HG02759 (cell line): Measurements from ENCODE around the gene TAF3.
"Not testable (repeated sequence)": the region's sequence is repeated elsewhere in the genome, so short reads cannot be mapped to it uniquely, and the experiment has no call there.

ENCODE experiments used
- ATAC-seq: cut with Tn5 transposase; IDR thresholded peaks from one replicate; pipeline ENCODE4 v1.9.1; 2021; ENCODE audit warnings: mild to moderate bottlenecking, moderate library complexity; ENCODE audit not compliant: unreplicated experiment

The TAF3 gene

DNA sequence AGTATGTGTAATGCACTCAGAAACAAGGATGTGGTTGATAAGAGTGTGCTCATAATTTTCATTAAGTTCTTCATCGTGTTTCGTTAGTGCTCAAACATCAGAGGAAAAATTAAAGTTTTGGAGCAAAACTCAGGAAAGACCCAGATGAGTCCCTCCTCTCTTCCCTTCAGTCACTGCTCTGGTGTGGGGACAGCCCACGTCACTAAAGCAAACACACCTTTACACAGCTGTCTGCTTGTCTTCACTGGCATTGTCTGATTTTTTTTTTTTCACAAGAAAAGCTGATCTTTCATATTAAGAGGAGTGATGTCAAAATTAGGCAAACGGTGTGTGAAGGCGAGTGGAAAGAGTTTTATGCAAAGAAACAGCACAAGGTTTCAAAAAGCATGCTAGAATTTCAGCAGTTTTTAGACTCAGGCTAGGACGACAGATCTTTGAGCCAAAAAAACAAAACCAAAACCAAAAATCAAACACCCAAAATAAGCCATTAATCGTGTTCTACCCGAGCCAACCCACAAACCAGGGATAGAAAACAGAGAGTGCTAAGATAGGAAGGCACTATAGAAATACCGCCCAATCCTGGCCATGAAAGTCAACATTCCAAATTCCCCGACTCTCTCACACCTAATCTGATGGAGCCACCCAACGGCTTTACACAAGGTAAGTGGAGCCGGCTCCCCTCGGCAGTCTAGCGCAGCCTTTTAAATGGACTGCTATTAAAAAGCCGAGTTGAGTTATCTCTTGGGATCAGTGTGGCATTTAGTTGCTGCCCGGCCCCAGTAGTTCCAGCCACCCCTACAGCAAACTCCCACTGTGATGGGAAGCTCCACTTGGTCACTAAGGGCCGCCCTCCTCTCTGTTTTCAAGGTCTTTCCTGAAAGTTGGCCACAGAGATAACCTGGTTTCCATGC is 208.3 kb downstream of the TAF3 start:
- peak; percentile 42 for ATAC-seq

DNA sequence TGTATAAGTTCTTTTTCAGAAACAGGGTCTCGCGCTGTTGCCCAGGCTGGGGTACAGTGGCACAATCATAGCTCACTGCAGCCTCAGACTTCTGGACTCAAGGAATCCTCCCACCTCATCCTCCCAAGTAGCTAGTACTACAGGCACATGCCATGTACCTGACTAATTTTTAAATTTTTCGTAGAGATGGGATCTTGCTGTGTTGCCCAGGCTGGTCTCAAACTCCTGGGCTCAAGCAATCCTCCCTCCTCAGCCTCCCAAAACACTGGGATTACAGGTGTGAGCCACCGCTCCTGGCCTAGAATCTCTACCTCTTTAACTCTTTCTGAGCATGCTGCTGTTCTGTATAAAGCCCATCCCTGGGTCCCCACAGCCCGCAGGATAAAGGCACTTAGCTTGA is 212.9 kb downstream of the TAF3 start:
- ATAC-seq: not testable (repeated sequence)

DNA sequence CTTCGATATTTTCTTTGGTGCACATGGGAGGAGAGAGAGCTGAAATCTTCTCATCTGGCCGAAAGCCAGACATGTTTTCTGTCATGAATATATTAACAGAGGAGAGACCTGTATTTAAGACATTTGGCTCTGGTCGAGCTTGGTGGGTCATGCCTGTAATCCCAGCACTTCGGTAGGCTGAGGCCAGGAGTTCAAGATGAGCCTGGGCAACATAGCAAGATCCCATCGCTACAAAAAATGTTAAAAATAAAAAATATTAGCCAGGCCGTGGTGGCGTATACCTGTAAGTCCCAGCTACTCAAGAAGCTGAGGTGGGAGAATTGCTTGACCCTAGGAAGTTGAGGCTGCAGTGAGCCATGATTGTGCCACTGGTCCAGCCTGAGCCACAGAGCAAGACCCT is 214.3 kb downstream of the TAF3 start:
- ATAC-seq: no peak

- ATAC-seq: no peak
Observed at GRCh38 chr10:8033812-8034465, 215.6 kb downstream of the TAF3 start.

DNA sequence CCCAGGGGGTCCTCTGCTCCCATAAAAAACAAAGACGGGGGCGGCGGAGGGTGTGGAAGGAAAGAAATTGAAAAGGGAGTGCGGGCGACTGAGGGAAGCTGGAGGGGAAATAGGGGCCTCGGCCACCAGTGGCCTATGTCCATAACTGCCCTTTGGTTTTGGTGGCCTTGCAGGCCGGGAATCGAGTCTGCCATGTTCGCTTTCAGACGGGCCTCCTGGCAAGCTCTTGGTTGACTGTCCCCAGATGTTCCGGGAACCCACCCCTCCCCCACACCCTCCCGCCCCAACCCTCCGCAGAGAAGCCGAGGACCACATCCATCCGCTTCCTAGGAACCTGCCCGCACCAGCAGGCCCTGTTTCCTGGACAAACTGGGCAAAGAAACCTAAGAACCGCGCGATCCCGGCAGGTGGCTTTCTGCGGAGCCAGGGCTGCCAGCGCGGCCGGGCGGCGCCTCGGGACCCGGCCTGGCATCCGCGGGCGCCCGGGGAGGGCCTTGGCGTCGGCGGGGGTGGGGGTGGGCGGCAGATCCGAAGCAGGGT is 216.2 kb downstream of the TAF3 start:
- ATAC-seq: no peak

DNA sequence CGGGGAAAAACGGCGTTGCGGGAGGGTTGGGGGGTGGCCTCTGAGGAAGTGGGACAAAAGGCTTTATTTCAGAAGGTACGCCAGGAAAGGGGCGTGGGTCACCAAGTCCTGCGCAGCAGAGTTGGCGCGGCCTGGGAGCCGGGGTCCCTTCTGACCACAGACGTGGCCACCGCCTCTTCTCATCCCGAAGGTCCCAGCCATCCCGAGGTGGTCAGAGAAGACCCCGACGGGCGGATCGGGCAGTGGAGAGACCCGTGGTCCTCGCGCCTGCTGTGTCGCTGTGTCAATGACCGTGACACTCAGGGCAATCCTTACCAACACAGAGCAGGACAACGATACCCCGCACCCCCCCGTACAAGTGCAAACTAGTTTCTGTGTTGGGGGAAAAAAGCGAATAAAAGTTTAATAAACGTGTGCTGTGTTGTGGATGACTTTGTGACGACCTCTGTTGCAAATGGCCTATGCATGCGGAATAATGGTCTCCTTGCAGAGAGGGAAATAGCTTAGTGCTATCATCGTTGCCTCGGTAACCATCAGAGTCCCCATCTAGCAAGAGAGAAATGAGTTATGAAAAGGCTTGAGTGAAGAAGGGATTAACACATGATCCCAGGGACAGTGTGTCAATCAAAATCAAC is 216.8 kb downstream of the TAF3 start:
- ATAC-seq: no peak

- ATAC-seq: no peak
Observed at GRCh38 chr10:8035641-8036470, 217.6 kb downstream of the TAF3 start.

- ATAC-seq: no peak
Observed at GRCh38 chr10:8036506-8037198, 218.3 kb downstream of the TAF3 start.

DNA sequence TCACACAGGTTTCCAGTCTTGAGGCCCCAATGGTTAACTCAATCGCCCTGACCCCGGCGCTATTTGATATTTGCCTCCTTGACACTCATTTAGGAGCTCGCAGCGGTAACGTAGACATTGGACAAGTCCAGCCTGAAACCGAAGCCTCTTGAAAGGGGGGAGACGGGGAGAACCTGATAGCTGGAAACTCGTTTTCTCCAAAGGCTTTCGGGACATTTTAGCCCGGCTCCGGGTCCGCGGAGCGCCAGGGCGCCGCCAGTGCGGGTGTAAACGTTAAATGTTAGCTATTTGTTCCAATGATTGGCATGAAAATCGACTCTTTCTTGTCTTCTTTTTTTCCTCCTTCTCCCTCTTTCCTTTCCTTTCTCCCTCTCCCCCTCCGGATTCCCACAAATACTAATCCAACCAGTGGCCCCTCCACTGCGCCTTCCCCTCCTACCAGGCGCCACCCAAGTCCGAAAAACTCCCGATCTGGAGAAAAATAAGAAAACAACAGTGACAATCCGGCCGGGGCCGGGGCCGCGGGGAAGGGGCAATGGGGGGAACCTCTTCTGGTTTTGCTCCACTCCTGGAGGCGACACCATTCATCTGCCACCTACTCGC is 219.0 kb downstream of the TAF3 start:
- ATAC-seq: no peak

DNA sequence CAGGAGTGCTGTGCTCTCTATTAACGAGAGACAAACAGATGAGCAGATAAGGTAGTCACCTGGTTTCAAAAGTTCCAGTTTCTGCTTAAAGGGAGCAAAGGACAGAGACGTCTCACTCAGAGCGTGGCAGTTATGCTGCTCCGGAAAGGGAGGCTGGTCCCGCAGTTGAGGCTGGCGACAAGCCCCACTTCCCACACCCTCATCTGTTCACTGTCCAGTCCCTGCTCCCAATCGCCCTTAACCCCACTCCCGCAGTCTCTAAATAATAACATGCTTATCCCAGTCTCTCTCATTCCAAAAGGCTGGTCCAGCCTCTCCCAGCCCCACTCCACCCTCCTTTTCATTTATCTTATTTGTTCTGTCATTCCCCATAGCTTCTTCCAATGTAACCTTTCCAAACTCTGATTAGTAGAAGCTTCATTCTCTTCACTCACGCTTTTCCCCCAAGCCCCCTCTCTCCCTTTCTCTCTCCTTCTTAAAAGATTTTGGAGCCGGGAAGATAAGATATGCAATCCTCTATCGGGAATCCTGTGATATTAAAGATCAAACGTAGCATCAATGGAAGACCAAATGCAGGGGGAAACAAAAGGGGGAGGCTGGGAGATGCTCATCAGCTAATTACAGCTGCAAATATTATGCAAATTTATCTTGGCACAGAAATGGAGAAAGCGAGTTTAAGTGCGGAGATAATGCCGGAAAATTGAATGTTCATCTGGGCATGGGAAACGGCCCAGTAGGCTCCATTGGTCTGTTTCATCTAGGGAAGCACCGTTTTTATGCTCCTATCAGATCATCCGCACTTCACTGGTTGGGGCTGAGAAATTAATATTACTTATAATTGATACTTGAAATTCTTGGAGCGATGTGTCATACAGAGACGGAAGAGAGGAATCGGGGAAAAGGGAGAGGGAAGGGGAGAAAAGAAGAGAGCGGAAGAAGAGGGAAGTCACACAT is 219.9 kb downstream of the TAF3 start:
- no peak for ATAC-seq

GRCh38 chr10:8039321-8039881 is 221.1 kb downstream of the TAF3 start:
- ATAC-seq: no peak

GRCh38 chr10:8040651-8041050 is 222.3 kb downstream of the TAF3 start:
- no peak for ATAC-seq

DNA sequence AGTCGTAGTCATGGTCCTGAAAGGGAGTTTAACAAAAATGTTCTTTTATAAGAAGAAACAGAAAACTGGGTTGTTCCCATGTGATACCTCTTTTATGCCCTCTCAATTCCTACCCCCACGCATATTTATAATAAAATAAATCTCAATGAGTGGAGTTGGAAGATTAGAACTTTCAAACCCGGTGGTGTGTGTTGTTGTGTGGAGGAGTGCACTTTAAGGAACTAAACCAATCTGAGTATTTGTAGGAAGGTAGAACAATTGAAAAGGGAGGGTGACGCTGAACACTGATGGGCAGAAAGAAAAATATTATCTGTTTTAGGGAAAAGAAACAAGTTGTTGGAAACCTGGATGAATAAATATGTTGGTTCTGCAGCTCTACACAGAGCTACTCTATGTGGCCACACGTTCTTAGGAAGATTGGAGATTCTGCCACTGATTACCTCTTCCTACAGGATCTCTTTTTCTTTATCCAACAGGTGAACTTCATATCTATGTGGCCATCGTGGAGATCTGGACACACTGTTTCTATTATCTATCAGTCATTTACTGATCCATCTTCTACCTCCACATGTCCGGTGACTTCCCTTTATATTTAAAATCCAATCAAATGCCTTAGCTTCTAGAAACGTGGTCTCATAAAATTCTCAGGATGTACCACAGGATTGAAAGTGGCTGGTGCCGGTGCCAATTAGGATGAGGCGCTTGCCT is 223.1 kb downstream of the TAF3 start:
- ATAC-seq: no peak

DNA sequence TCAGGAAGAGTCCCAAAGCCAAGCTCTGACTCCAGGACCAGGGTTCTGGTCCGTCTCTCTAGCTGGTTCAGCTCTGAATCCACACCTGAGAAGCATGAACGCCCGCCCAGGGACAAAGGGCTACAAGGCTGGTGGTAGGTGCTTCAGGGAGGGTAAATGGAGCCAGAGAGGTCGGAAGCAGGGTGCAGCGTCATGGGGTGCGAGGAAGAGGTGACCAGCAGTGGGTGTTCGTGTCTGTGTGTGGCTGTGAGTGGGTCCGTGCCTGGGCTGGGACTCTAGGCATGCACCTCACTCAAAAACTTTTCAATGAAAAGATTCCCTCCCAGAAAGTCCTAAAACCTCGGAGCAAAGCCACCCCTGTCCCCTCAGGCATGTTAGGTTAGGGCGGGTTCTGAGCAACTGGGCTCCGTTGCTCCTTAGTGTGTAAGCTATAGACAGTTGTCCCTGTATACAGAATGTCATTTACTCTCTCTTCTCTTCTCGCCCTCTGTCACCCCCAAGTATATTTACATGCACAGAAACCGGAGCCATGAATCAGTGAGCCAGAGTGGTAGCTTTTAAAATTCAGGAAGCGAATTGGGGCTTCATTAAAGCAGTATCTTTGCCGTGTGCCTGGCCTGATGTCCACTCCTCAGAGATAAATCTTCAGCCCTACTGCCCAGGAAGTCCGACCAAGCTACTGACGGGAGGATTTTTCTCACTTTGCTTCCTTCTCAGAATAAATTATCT is 223.9 kb downstream of the TAF3 start:
- no peak for ATAC-seq

- ATAC-seq: no peak
Observed at GRCh38 chr10:8042721-8043568, 224.6 kb downstream of the TAF3 start.
